Ascending aorta (tissue), 2 donors: ENCODE data around the gene MGP. TPM values are rescaled to one million over a fixed set of nuclear protein-coding genes. Genes with fewer than 3 reads are reported as not detected.

Experiments
- DNase-seq, 2 donors: peaks; one replicate each; pipeline ENCODE4 v3.0.0-alpha.2; 2019; ENCODE audit warnings: low spot score in 2 of 2
- H3K27ac ChIP-seq, 2 donors: fragments of 200-600 bp; sonication (generic); one replicate each; pipeline ENCODE4 v1.5.1; 2016 to 2017; ENCODE audit warnings: mild to moderate bottlenecking in 1 of 2
- H3K27me3 ChIP-seq: fragments of 200-600 bp; sonication (generic); one replicate; pipeline ENCODE4 v1.5.1; 2017
- H3K36me3 ChIP-seq, 2 donors: fragments of 200-600 bp; sonication (generic); one replicate each; pipeline ENCODE4 v1.5.1; 2016
- H3K4me1 ChIP-seq, 2 donors: fragments of 200-600 bp; sonication (generic); one replicate each; pipeline ENCODE4 v1.5.1; 2016 to 2017; ENCODE audit warnings: mild to moderate bottlenecking in 1 of 2
- H3K4me3 ChIP-seq, 2 donors: fragments of 200-600 bp; sonication (generic); one replicate each; pipeline ENCODE4 v1.5.1; 2016 to 2017; ENCODE audit warnings: mild to moderate bottlenecking in 1 of 2
- H3K9me3 ChIP-seq, 2 donors: fragments of 200-600 bp; sonication (generic); one replicate each; pipeline ENCODE4 v1.5.1; 2016
- intact Hi-C: fragments of 100-400 bp; cut with DNase I; formaldehyde crosslinking; loops from one replicate; pipeline ENCODE4 v1.15.1; 2023
- total RNA-seq: library from RNA; depleted of rRNA; stranded (reverse); fragments of >200 nt; gene quantifications from one replicate; pipeline ENCODE4 v1.1.0, GENCODE V29; 2016
- TF ChIP-seq, protein P1 (sequence below), 3 experiments: fragments of 200-600 bp in 2 of 3; fragments of 450-650 bp in 1 of 3; sonication (generic) in 2 of 3; IDR thresholded peaks; one replicate each; pipeline ENCODE4 v1.5.1; 2016 to 2019; ENCODE audit warnings: antibody characterized with exemption in 3 of 3, mild to moderate bottlenecking in 1 of 3, moderate library complexity in 1 of 3

The MGP gene
- total RNA-seq, 1 donor from 2014 or later: 3,618 TPM

DNA sequence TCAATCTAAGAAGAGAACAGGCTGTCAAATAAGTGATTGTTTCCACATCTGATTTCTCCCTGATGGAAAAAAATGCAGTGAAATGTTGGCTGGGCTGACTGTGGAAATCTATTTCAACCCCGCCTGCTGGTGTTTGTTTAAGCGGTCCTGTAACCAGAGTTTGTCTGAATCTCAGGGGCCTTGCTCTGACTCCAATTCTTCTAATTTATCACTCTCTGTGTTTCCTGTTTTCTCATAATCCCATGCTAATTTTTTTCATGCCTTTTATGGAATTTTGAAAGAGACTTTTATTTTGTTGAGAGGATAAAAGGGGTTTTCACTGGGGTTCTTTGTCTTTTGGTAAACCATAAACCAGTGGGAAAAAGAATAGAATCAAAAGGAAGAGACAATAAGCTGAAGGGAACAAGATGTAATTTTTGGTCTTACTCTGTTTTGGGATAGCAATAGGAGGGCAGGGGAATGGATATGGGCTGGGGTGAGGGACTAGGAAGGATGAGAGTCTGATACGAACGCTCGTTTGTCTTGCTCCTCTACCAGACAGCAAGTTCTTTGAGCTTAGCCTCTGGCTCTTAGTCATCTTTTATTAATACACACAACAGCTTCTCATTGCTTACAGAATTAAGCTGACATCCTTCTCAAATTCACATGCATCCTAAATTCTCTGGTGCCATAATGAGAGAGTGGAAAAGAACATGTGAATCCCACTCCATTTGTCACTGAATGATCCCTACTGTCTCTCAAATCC, 8.0 kb upstream of the MGP start:
- Histone ChIP-seq H3K4me3 (peak overlapping the region in 1 of 2 donors; percentile 33), H3K4me1 (peaks cover 7 to 28% of the 10 kb centered on the region in 2 donors), H3K27ac (peak overlapping the region; percentile 85 to 88), H3K36me3 (no peaks in the 10 kb centered on the region), H3K27me3 (no peaks in the 10 kb centered on the region), H3K9me3 (no peaks in the 10 kb centered on the region)
- DNase-seq: no peak
- TF ChIP-seq, protein P1, sequence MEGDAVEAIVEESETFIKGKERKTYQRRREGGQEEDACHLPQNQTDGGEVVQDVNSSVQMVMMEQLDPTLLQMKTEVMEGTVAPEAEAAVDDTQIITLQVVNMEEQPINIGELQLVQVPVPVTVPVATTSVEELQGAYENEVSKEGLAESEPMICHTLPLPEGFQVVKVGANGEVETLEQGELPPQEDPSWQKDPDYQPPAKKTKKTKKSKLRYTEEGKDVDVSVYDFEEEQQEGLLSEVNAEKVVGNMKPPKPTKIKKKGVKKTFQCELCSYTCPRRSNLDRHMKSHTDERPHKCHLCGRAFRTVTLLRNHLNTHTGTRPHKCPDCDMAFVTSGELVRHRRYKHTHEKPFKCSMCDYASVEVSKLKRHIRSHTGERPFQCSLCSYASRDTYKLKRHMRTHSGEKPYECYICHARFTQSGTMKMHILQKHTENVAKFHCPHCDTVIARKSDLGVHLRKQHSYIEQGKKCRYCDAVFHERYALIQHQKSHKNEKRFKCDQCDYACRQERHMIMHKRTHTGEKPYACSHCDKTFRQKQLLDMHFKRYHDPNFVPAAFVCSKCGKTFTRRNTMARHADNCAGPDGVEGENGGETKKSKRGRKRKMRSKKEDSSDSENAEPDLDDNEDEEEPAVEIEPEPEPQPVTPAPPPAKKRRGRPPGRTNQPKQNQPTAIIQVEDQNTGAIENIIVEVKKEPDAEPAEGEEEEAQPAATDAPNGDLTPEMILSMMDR (IDR thresholded peaks at IDR 0.05): no peak
- intact Hi-C loops: loop anchor here (2.0 to 5.0 kb wide), 3 partner anchors 45 to 329 kb away; partner anchors contain the start of gene RERG

DNA sequence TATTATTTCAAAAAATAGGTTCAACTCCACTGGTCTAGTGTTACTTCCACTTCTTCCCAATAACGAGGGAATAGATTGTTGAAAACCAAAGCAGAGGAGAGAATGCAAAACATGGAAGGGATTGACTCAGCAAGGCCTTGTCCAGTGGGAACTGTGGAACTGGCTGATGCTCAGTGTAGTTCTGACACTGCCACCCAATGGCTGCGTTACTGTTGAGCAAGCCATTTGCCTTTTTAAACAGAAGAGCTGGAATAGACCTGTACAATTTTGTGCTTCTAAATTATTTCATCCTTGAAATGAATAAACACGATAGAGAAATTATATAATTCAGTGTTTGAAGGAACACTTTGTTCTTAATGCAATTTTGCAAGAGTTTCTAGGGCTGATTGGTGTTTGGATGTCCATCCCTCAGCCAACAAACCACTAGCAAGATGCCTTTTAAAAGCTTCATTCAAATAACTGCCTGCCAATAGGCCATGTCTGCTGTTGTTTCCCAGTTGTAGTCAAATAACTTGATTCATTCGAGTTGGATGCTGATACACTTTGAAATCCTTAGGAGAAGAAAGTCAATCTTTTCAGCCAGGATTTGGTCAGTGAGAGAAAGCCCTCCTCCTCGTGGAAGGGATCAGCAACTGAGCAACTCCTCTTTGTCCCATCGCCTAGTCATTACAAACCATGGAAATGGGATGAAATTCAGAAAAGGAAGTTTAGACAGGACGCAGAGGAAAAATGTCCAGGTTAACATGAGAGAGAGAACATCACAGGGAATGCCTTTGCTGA, 7.3 kb upstream of the MGP start:
- TF ChIP-seq, protein P1 (IDR thresholded peaks at IDR 0.05): peak in 2 of 3 experiments; percentile 18 to 20
- Histone ChIP-seq H3K4me1 (peaks cover 7 to 28% of the 10 kb centered on the region in 2 donors), H3K9me3 (no peaks in the 10 kb centered on the region), H3K27me3 (no peaks in the 10 kb centered on the region), H3K36me3 (no peaks in the 10 kb centered on the region), H3K4me3 (peak overlapping the region in 1 of 2 donors; percentile 33), H3K27ac (peak overlapping the region; percentile 85 to 88)
- DNase-seq: peak; percentile 25 to 86
- intact Hi-C loops: loop anchor here (2.0 to 5.0 kb wide), 3 partner anchors 44 to 329 kb away; partner anchors contain the start of gene RERG

DNA sequence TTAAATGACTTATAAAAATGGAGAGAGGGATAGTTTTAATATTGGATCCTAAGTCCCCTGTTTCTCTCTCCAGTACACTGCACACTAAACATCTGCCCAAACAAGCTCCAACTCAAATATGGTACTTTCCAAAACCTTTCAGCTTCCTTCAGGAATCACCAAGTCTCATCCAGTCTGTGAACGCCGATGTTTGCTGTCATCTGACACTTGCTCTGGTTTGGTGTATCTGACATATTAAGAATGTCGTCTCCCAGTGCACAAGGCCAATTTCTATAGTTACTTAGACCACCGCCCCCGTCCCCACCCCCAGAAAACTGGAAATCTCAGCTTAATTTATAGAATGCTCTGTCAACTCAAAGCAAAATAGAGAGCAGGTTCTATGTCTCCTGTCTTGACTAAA, 5.0 kb upstream of the MGP start:
- Histone ChIP-seq H3K9me3 (no peaks in the 10 kb centered on the region), H3K27me3 (no peaks in the 10 kb centered on the region), H3K36me3 (no peaks in the 10 kb centered on the region), H3K4me1 (peaks cover 7 to 23% of the 10 kb centered on the region in 2 donors), H3K27ac (peak overlapping the region; percentile 85 to 88), H3K4me3 (no peak overlapping the region)
- intact Hi-C loops: loop anchor here (5.0 kb wide), 2 partner anchors 317 to 332 kb away; partner anchors contain the start of gene RERG
- DNase-seq: no peak
- TF ChIP-seq, protein P1 (IDR thresholded peaks at IDR 0.05): no peak

DNA sequence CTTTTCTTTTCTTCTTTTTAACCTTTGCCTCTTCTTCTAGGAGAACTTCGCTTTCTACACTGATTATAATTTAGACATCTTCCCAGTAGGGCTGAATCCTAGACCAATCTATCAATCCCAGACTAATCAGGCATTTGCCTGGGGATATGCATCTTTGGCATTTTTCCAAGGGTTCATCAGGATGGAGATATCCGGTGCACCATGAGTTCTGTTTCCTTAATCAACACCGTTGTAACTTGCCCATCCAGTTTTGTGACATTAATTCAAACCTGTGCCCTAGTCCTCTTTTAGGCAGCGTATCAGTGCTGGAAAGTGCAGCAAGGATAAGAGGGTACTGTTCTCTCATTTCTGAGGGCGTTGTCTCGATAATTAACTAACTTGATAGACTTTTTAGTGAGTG, 617 bp upstream of the MGP start:
- Histone ChIP-seq H3K4me3 (peak overlapping the region in 1 of 2 donors; percentile 75), H3K36me3 (peaks cover 8 to 24% of the 10 kb centered on the region in 2 donors), H3K27ac (peak overlapping the region; percentile 86 to 87), H3K9me3 (no peaks in the 10 kb centered on the region), H3K4me1 (peaks cover 0 to 5% of the 10 kb centered on the region in 2 donors), H3K27me3 (no peaks in the 10 kb centered on the region)
- no peak for DNase-seq
- TF ChIP-seq, protein P1 (IDR thresholded peaks at IDR 0.05): no peak
- intact Hi-C loops: no loop called here

DNA sequence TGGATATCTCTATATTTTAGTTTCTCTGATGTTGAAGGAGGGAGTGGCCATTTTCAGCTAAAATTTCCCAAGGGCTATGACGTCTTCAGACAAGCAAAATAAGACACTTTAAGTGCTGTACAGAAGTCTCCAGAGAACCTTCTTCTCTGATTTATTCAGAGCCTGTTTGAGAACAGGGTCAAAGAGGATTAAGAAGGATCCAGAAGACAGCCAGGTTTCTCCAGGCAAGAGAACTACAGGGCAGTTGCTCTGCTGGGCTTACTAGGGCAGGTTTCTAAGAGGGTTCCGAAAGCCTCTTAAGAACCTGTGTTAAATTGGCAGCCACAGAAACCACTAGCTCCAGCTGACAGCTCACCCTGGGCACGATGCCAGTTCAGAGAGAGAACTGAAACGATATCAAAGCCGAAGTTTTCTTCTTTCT, 1.2 kb downstream of the MGP start:
- TF ChIP-seq, protein P1 (IDR thresholded peaks at IDR 0.05): no peak
- Histone ChIP-seq H3K4me1 (peaks cover 0 to 5% of the 10 kb centered on the region in 2 donors), H3K36me3 (peaks cover 8 to 41% of the 10 kb centered on the region in 2 donors), H3K9me3 (no peaks in the 10 kb centered on the region), H3K27me3 (no peaks in the 10 kb centered on the region), H3K4me3 (peak overlapping the region; percentile 61 to 75), H3K27ac (peak overlapping the region; percentile 86 to 87)
- peak; percentile 33 to 92 for DNase-seq
- intact Hi-C loops: loop anchor here (2.0 kb wide), 2 partner anchors 64 to 110 kb away; a partner anchor contains a TSS
